HepG2 (cell line): Measurements from ENCODE around the gene PGRMC2. TPM values are rescaled to one million over a fixed set of nuclear protein-coding genes. Genes with fewer than 3 reads are reported as not detected.

Source experiments
- CAMTA2 ChIP-seq: sonication (generic); formaldehyde crosslinking; IDR thresholded peaks from 2 replicates; pipeline ENCODE4 v1.4.0; 2020; ENCODE audit warnings: mild to moderate bottlenecking, missing genetic modification reagents, borderline replicate concordance
- CC2D1A ChIP-seq: sonication (generic); formaldehyde crosslinking; IDR thresholded peaks from 2 replicates; pipeline ENCODE4 v1.8.1; 2023; ENCODE audit warnings: mild to moderate bottlenecking, missing genetic modification reagents
- DMAP1 ChIP-seq: IDR thresholded peaks from 2 replicates; pipeline ENCODE4 v1.6.1; 2016
- GTF2F1 ChIP-seq: fragments of 150-350 bp; IDR thresholded peaks from 2 replicates; pipeline ENCODE4 v1.6.1; 2014; ENCODE audit warnings: low read length
- KDM5A ChIP-seq: fragments of 200-600 bp; sonication (generic); IDR thresholded peaks from 2 replicates; pipeline ENCODE4 v1.7.0; 2018; ENCODE audit warnings: antibody characterized with exemption, mild to moderate bottlenecking, low read length, borderline replicate concordance
- POLR2AphosphoS5 ChIP-seq: IDR thresholded peaks from 2 replicates; pipeline ENCODE4 v1.6.1; 2012; ENCODE audit warnings: low read depth, low read length
- SRSF9 ChIP-seq: fragments of 200-400 bp; formaldehyde crosslinking; IDR thresholded peaks from 2 replicates; pipeline ENCODE4 v1.6.1; 2018; ENCODE audit warnings: borderline replicate concordance, mild to moderate bottlenecking, low read depth, low read length; ENCODE audit not compliant: insufficient read depth, poor library complexity, severe bottlenecking
- TOE1 ChIP-seq: sonication (generic); formaldehyde crosslinking; IDR thresholded peaks from 2 replicates; pipeline ENCODE4 v1.4.0; 2020; ENCODE audit warnings: mild to moderate bottlenecking, missing genetic modification reagents
- ZNF292 ChIP-seq: sonication (generic); formaldehyde crosslinking; IDR thresholded peaks from 2 replicates; pipeline ENCODE4 v1.8.1; 2022; ENCODE audit warnings: mild to moderate bottlenecking, low read depth, missing genetic modification reagents, borderline replicate concordance
- ZNF337 ChIP-seq: sonication (generic); formaldehyde crosslinking; IDR thresholded peaks from 2 replicates; pipeline ENCODE4 v1.5.1; 2020; ENCODE audit warnings: missing genetic modification reagents, low read depth, mild to moderate bottlenecking, borderline replicate concordance
- ZNF792 ChIP-seq: IDR thresholded peaks from 2 replicates; pipeline ENCODE4 v1.6.1; 2016
- polyA plus RNA-seq, 8 experiments: library from polyadenylated mRNA; depleted of rRNA in 3 of 8; stranded (reverse) in 7 of 8; unstranded in 1 of 8; fragments of >200 nt; fragmentation: Illumina TruSeq in 4 of 8; extraction: Trizol in 4 of 8; gene quantifications; 2 replicates each; pipeline versions ENCODE4 v1.2.1 to v1.2.3, GENCODE V29; 2011 to 2016; ENCODE audit warnings: low read depth in 4 of 8, missing spikeins in 1 of 8, mixed read lengths in 1 of 8; ENCODE audit not compliant: insufficient read depth in 1 of 8
- total RNA-seq, 5 experiments: library from RNA; depleted of rRNA; stranded (reverse); fragments of >200 nt; fragmentation: Illumina TruSeq; extraction: Trizol; gene quantifications; 2 replicates each; pipeline ENCODE4 v1.2.3, GENCODE V29; 2016; ENCODE audit warnings: low read depth in 1 of 5
- TF ChIP-seq, protein P1 (sequence below): sonication (generic); formaldehyde crosslinking; IDR thresholded peaks from 2 replicates; pipeline ENCODE4 v1.4.0; 2020; ENCODE audit warnings: mild to moderate bottlenecking, missing genetic modification reagents
- TF ChIP-seq, protein P2 (sequence below): IDR thresholded peaks from 2 replicates; pipeline ENCODE4 v1.6.1; 2016; ENCODE audit warnings: missing compliant biosample characterization, missing genetic modification reagents, borderline replicate concordance
- TF ChIP-seq, protein P3 (sequence below): sonication (generic); formaldehyde crosslinking; conservative IDR thresholded peaks from 2 replicates; pipeline ENCODE4 v1.4.0; 2020; ENCODE audit warnings: missing genetic modification reagents
- TF ChIP-seq, protein P4 (sequence below): sonication (generic); formaldehyde crosslinking; IDR thresholded peaks from 2 replicates; pipeline ENCODE4 v1.9.0; 2021; ENCODE audit warnings: missing genetic modification reagents, mild to moderate bottlenecking, borderline replicate concordance
- TF ChIP-seq, protein P5 (sequence below): conservative IDR thresholded peaks from 2 replicates; pipeline ENCODE4 v1.6.1; 2018; ENCODE audit warnings: missing genetic modification reagents
- TF ChIP-seq, protein P6 (sequence below): sonication (generic); formaldehyde crosslinking; IDR thresholded peaks from 2 replicates; pipeline ENCODE4; 2020; ENCODE audit warnings: missing genetic modification reagents, mild to moderate bottlenecking, borderline replicate concordance

The PGRMC2 gene
- total and polyA plus RNA-seq, 2 of the 13 experiments (the other 11 are each of a cell fraction or from before 2014, with no cell fraction given) = 16.0 to 19.8 TPM

DNA sequence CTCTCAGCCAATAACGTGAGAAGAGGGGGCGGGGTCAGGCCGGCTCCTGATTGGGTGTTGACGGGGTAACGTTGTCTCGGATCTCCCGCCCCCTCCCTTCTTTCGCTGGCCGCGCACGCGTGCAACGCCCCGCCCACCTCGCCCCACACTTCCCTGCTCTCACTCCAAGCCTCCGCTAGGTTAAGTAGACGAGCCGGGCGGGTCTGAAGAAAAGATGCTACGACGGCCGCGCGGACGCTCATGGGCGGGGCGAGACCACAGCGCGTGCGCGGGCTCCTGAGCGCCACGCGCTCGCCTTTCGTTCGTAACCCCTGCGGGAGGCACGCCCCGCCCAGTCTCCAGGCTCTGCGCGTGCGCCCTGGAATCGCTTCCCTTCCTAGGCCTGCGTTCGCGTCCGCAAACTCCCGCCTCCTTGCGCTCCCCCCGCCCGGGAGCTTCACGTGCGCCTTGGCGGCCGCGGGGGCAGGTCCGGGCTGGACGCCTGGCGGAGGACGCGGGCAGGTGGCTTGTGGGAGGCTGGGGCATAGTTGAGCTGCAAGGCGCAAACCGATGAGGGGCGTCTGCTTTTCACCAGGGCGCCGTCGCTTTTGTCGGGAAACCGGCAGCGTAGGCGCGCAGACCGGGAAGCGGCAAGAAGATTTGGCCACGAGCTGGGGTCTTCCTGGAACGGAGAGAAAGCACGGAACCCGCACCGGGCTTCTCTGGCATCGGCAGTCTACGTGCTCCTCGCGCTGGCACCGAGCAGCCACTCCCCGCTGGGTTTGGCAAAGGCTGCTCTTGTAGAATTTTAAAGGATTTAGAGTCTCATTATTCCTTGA, 467 bp upstream of the PGRMC2 start (continued):
- TF ChIP-seq, protein P1, sequence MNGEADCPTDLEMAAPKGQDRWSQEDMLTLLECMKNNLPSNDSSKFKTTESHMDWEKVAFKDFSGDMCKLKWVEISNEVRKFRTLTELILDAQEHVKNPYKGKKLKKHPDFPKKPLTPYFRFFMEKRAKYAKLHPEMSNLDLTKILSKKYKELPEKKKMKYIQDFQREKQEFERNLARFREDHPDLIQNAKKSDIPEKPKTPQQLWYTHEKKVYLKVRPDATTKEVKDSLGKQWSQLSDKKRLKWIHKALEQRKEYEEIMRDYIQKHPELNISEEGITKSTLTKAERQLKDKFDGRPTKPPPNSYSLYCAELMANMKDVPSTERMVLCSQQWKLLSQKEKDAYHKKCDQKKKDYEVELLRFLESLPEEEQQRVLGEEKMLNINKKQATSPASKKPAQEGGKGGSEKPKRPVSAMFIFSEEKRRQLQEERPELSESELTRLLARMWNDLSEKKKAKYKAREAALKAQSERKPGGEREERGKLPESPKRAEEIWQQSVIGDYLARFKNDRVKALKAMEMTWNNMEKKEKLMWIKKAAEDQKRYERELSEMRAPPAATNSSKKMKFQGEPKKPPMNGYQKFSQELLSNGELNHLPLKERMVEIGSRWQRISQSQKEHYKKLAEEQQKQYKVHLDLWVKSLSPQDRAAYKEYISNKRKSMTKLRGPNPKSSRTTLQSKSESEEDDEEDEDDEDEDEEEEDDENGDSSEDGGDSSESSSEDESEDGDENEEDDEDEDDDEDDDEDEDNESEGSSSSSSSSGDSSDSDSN = peak; percentile 93
- TF ChIP-seq ZNF792 = peak; percentile 93
- TF ChIP-seq TOE1 (CRISPR knock-in tag) = peak; percentile 96; the same call in 1 of the 2 replicates
- peak; percentile 42; the same call in 1 of the 2 replicates for TF ChIP-seq CC2D1A (CRISPR knock-in tag)
- peak; percentile 74 for TF ChIP-seq POLR2AphosphoS5
- TF ChIP-seq ZNF337 (CRISPR knock-in tag) = peak; percentile 57; the same call in 1 of the 2 replicates
- no peak for TF ChIP-seq SRSF9
- TF ChIP-seq, protein P2, sequence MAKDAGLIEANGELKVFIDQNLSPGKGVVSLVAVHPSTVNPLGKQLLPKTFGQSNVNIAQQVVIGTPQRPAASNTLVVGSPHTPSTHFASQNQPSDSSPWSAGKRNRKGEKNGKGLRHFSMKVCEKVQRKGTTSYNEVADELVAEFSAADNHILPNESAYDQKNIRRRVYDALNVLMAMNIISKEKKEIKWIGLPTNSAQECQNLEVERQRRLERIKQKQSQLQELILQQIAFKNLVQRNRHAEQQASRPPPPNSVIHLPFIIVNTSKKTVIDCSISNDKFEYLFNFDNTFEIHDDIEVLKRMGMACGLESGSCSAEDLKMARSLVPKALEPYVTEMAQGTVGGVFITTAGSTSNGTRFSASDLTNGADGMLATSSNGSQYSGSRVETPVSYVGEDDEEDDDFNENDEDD = peak; percentile 99
- TF ChIP-seq, protein P3, sequence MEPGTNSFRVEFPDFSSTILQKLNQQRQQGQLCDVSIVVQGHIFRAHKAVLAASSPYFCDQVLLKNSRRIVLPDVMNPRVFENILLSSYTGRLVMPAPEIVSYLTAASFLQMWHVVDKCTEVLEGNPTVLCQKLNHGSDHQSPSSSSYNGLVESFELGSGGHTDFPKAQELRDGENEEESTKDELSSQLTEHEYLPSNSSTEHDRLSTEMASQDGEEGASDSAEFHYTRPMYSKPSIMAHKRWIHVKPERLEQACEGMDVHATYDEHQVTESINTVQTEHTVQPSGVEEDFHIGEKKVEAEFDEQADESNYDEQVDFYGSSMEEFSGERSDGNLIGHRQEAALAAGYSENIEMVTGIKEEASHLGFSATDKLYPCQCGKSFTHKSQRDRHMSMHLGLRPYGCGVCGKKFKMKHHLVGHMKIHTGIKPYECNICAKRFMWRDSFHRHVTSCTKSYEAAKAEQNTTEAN = peak; percentile 95
- peak; percentile 98 for TF ChIP-seq DMAP1 (CRISPR knock-in tag)
- peak; percentile 90 for TF ChIP-seq CAMTA2 (CRISPR knock-in tag)
- TF ChIP-seq, protein P4, sequence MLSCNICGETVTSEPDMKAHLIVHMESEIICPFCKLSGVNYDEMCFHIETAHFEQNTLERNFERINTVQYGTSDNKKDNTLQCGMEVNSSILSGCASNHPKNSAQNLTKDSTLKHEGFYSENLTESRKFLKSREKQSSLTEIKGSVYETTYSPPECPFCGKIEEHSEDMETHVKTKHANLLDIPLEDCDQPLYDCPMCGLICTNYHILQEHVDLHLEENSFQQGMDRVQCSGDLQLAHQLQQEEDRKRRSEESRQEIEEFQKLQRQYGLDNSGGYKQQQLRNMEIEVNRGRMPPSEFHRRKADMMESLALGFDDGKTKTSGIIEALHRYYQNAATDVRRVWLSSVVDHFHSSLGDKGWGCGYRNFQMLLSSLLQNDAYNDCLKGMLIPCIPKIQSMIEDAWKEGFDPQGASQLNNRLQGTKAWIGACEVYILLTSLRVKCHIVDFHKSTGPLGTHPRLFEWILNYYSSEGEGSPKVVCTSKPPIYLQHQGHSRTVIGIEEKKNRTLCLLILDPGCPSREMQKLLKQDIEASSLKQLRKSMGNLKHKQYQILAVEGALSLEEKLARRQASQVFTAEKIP (CRISPR knock-in tag) = no peak
- TF ChIP-seq, protein P5, sequence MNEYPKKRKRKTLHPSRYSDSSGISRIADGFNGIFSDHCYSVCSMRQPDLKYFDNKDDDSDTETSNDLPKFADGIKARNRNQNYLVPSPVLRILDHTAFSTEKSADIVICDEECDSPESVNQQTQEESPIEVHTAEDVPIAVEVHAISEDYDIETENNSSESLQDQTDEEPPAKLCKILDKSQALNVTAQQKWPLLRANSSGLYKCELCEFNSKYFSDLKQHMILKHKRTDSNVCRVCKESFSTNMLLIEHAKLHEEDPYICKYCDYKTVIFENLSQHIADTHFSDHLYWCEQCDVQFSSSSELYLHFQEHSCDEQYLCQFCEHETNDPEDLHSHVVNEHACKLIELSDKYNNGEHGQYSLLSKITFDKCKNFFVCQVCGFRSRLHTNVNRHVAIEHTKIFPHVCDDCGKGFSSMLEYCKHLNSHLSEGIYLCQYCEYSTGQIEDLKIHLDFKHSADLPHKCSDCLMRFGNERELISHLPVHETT (CRISPR knock-in tag) = peak; percentile 93
- no peak for TF ChIP-seq GTF2F1
- TF ChIP-seq, protein P6, sequence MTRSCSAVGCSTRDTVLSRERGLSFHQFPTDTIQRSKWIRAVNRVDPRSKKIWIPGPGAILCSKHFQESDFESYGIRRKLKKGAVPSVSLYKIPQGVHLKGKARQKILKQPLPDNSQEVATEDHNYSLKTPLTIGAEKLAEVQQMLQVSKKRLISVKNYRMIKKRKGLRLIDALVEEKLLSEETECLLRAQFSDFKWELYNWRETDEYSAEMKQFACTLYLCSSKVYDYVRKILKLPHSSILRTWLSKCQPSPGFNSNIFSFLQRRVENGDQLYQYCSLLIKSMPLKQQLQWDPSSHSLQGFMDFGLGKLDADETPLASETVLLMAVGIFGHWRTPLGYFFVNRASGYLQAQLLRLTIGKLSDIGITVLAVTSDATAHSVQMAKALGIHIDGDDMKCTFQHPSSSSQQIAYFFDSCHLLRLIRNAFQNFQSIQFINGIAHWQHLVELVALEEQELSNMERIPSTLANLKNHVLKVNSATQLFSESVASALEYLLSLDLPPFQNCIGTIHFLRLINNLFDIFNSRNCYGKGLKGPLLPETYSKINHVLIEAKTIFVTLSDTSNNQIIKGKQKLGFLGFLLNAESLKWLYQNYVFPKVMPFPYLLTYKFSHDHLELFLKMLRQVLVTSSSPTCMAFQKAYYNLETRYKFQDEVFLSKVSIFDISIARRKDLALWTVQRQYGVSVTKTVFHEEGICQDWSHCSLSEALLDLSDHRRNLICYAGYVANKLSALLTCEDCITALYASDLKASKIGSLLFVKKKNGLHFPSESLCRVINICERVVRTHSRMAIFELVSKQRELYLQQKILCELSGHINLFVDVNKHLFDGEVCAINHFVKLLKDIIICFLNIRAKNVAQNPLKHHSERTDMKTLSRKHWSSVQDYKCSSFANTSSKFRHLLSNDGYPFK (CRISPR knock-in tag) = peak; percentile 94
- TF ChIP-seq KDM5A = no peak
- TF ChIP-seq ZNF292 = 0 out of 2 replicates have a peak, but pooled peaks have one; percentile 41
